HCT116 (cell line): ENCODE measurements around the gene SLC25A47.

ENCODE experiments used
- EZH2 ChIP-seq: fragments of 200-600 bp; sonication (generic); IDR thresholded peaks from 2 replicates; pipeline ENCODE4 v1.6.1; 2017; ENCODE audit warnings: antibody characterized with exemption, mixed run types
- POLR2A ChIP-seq: IDR thresholded peaks from 2 replicates; pipeline ENCODE4 v1.7.0; 2011; ENCODE audit warnings: borderline replicate concordance; ENCODE audit not compliant: insufficient read depth, insufficient read length; ENCODE audit errors: extremely low read depth
- POLR2AphosphoS5 ChIP-seq: IDR thresholded peaks from 2 replicates; pipeline ENCODE4 v1.6.1; 2011; ENCODE audit warnings: mild to moderate bottlenecking, low read depth, low read length, moderate library complexity
- REST ChIP-seq: IDR thresholded peaks from 2 replicates; pipeline ENCODE4 v1.6.1; 2012; ENCODE audit warnings: low read depth
- SRF ChIP-seq: IDR thresholded peaks from 2 replicates; pipeline ENCODE4 v1.6.1; 2012; ENCODE audit warnings: low read depth
- ZBTB33 ChIP-seq: IDR thresholded peaks from 2 replicates; pipeline ENCODE4 v1.6.1; 2011; ENCODE audit warnings: mild to moderate bottlenecking, low read length, moderate library complexity; ENCODE audit not compliant: insufficient replicate concordance; ENCODE audit errors: extremely low read depth
- ZFX ChIP-seq: fragments of 450-650 bp; IDR thresholded peaks from 2 replicates; pipeline ENCODE4 v1.6.1; 2017
- ZNF274 ChIP-seq: fragments of 200-500 bp; sonication (Bioruptor generic); IDR thresholded peaks from 2 replicates; pipeline ENCODE4 v1.6.1; 2014; ENCODE audit warnings: mild to moderate bottlenecking, low read depth, low read length, inconsistent platforms
- TF ChIP-seq, protein P1 (sequence below), 3 experiments: fragments of 200-600 bp in 1 of 3; sonication (generic) in 1 of 3; IDR thresholded peaks in 2 of 3; conservative IDR thresholded peaks in 1 of 3; 2 replicates each; pipeline ENCODE4 v1.5.1; 2012 to 2017; ENCODE audit warnings: low read depth in 2 of 3, low read length in 2 of 3, antibody characterized with exemption in 1 of 3, borderline replicate concordance in 1 of 3, control low read depth in 1 of 3, mild to moderate bottlenecking in 1 of 3, mixed read lengths in 1 of 3, mixed run types in 1 of 3, moderate library complexity in 1 of 3; ENCODE audit not compliant: insufficient read depth in 1 of 3

- TF ChIP-seq, protein P1, sequence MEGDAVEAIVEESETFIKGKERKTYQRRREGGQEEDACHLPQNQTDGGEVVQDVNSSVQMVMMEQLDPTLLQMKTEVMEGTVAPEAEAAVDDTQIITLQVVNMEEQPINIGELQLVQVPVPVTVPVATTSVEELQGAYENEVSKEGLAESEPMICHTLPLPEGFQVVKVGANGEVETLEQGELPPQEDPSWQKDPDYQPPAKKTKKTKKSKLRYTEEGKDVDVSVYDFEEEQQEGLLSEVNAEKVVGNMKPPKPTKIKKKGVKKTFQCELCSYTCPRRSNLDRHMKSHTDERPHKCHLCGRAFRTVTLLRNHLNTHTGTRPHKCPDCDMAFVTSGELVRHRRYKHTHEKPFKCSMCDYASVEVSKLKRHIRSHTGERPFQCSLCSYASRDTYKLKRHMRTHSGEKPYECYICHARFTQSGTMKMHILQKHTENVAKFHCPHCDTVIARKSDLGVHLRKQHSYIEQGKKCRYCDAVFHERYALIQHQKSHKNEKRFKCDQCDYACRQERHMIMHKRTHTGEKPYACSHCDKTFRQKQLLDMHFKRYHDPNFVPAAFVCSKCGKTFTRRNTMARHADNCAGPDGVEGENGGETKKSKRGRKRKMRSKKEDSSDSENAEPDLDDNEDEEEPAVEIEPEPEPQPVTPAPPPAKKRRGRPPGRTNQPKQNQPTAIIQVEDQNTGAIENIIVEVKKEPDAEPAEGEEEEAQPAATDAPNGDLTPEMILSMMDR (IDR thresholded peaks at IDR 0.05 in 2 of 3, conservative IDR thresholded peaks at IDR 0.05 in 1 of 3; ENCODE audit: borderline replicate concordance in 1 of 3, insufficient read depth in 1 of 3, low read depth in 2 of 3, low read length in 2 of 3): no peak
- TF ChIP-seq ZBTB33 (no peak), POLR2AphosphoS5 (no peak), REST (no peak), EZH2 (no peak), ZNF274 (no peak), ZFX (no peak), SRF (no peak), POLR2A (no peak)
These were observed 18.3 kb upstream of the SLC25A47 start for GRCh38 chr14:100304825-100305323.
